SKM-1 treated with dmso at 0.1 percent for 144 hours (cell line): ENCODE data around the gene TTLL5.

Experiments
- DNase-seq: peaks from one replicate; lab custom pipeline; 2025; ENCODE audit not compliant: unreplicated experiment; lab: John Stamatoyannopoulos, UW

TTLL5 gene

DNA sequence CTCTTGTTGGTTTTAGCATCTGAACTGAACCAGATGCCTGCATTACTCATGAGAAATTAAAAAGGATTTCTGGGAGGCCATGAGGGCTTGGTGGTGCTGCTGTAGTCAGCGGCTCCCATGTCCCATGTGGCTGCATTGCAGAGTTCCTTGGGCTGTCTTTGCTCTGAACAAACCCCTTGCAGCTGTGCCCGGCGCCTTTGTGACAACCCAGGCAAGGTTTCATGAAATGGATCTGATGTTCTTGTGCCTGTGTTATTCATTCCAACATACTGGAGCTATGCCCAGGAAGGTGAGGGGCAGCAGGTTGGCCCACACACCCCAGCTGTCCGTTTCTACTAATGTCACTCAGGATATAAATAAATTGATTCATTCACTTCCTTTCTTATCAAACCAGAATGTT lies 280.0 kb downstream of the TTLL5 start:
- no peak for DNase-seq

DNA sequence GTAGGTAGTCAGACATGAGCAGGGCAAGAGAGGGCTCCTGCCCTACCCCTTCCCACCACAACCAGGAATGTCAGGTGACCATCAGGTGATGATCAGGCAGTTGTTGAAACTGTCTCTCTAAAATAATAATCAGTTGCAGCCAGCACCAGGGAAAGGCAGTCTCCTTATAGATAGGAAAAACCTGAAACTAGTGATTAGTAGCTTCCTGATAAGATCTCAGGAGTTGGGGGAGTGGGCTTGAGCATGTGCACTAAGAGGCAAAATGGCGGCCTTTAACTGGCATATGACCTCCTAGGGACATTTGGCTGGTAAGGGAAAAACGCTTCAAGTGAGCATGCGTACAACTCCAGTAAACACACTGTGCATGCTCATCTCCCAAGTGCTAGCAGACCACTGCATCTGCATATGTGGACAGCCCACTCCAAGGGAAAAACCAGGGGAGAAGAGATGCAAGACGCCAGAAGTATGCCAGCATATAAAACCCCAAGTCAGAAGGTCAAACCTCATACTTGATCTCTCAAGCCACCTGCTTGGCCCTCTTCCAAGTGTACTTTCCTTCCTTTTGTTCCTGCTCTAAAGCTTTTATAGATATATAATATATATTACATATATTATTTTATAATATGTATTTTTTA lies 283.7 kb downstream of the TTLL5 start:
- no peak for DNase-seq

- DNase-seq: no peak
These were observed 285.7 kb downstream of the TTLL5 start for GRCh38 chr14:75946785-75947184.

GRCh38 chr14:75952489-75952888 lies 291.4 kb downstream of the TTLL5 start:
- DNase-seq: no peak

GRCh38 chr14:75959031-75959430 lies 298.0 kb downstream of the TTLL5 start:
- no peak for DNase-seq

- DNase-seq: no peak
These were observed 299.2 kb downstream of the TTLL5 start for GRCh38 chr14:75960231-75960630.

DNA sequence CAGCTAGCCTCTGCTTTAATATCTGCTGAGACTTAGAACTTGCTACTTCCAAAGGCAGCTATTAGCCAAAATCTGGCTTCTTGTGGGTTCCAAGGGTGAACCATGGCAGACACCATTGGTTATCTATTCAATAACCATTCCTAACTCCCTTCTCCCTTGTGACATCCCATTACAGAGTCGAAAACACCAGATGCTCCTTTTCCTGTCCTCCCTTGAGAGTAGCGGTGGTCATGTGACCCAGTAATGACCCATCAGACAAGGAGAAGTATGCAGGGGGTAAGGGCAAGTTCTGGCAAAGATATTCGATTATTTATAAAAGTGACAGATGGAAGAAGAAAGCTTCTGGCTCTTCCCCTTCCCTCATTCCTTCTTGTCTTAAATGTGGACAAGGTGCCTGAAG lies 300.6 kb downstream of the TTLL5 start:
- DNase-seq: no peak

- DNase-seq: no peak
These were observed 306.8 kb downstream of the TTLL5 start for GRCh38 chr14:75967866-75968265.

GRCh38 chr14:75968456-75968855 lies 307.4 kb downstream of the TTLL5 start:
- no peak for DNase-seq

GRCh38 chr14:75969126-75969525 lies 308.1 kb downstream of the TTLL5 start:
- DNase-seq: no peak

GRCh38 chr14:75969891-75970290 lies 308.8 kb downstream of the TTLL5 start:
- DNase-seq: no peak

DNA sequence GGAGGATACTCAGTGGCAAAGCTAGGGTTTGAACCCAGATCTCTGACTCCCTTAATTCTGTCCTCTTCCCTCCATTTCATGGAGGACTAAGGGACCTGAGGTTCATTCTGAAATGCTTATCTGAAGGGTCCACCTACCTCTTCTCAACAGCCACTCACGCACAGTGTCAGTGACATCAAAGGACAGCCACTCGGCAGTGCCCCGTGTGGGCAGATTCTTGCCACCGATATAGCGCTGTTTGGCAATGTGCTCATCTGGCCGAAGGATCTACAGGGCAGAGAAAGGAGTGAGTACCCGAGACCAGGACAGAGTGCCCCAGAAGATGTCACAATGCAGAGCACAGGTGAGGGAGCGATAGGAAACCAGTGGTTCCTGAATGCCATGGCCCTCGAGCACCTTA lies 309.9 kb downstream of the TTLL5 start:
- DNase-seq: no peak

DNA sequence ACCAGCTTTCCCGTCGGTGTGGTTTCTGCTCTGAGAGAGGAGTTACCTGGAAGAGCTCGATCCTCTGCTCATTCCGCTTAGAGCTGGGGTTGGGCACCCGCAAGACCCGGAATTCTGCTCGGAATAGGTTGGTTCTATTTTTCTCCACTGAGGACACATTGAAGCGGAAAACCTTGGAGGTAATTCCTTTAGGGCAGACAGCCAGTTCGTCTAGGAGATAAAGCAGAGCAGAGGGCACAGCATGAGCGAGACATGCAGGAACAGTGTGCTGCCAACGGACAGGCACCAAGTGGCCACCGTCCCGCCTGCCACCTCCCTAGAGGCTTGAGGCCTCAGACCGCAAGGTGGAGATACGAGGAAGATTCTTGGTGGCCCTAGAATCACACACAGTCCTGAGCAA lies 310.5 kb downstream of the TTLL5 start:
- DNase-seq: no peak

- DNase-seq: no peak
These were observed 311.9 kb downstream of the TTLL5 start for GRCh38 chr14:75972801-75973421.

DNA sequence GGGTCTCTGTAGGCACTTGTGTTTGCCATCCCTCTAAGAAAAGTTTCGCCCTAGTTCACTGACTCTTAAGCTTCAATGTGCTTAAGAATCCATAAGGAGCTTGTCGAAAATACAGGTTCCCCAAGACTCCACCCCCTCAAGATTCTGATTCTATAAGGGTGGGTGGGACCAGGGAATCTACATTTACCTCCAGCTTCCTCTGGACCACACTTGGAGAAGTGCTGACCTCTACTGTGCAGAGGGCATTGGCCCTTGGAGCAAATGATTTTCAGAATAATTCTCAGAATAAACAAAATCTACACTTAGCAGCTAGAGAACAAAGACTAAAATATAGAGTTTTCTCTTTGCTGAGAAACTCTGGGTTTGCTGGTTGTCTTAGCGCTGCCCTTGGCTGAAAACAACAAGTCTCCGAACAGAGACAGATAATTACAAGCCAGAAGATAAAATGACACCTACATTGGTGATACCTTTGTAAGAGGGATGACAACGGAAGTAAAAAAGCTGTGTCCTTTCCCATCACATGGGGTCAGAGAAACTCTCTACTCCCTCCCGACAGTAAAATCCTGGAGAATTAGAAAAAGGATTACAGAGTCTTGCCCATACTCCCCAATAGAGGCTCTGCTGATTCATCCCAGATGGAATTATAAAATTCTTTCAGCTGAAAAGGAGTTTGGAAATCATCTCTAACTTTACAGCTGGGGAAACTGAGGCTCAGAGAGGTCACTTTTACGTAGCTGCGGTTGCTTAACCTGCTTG lies 316.0 kb downstream of the TTLL5 start:
- no peak for DNase-seq

DNA sequence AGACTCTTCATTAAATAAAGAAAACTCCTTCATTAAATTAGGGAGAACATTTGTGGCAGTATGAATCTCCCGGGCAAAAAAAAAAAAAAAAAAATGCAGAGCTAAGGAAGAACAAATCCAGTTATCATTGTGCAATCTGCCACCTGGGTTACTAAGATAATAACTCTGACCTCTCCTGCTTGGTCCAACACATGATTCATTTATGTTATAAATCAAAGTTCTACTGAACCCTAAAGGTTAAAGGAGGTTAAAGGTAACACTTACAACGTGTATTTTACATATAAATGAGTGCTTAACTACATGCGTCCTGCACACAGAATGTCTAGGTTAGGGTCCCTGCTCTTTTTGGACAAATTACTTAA lies 316.5 kb downstream of the TTLL5 start:
- no peak for DNase-seq

- DNase-seq: no peak
These were observed 317.2 kb downstream of the TTLL5 start for GRCh38 chr14:75978249-75978731.

- no peak for DNase-seq
These were observed 318.1 kb downstream of the TTLL5 start for GRCh38 chr14:75979071-75979571.

DNA sequence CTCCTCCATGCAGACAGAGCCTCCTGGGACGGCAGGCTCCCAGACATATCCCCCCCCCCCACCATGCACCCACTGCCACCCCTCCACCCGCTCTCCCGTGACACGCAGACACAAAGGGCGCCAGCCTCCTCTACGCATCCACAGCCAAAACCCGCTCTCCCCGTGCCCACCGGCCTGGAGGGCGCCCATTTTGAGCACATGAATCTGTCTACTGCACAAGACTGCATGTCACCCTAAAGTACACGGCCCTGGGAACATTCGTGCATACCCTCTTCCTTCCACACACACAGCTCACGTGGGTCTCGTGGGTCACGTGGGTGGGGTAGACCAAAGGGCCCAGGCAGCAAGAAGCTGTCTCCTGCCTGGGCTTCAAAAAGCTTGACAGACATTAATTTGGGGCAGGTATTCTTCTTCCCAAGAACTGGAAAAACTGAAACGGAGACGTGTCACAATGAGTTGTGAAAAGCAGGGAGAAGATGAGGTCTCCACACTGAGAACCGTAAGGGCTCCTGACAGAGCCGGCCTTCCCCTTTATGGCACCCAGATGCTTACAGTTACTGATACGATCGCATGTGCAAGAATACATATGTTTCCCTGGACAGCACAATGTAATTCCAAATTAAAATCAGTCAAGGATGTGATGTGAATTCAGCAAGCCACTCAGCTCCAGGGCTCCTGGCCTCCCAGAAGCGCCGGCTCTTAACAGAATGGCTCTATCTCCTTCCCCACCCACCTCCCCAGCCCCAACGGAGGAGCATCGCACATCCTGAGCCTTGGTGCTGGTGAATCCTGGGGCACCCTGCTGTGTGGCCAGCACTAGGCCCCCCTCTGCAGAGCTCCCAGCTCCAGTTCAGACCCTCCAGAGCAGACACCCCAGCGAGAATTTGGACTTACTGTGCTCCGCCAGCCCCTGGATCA lies 318.9 kb downstream of the TTLL5 start:
- no peak for DNase-seq

DNA sequence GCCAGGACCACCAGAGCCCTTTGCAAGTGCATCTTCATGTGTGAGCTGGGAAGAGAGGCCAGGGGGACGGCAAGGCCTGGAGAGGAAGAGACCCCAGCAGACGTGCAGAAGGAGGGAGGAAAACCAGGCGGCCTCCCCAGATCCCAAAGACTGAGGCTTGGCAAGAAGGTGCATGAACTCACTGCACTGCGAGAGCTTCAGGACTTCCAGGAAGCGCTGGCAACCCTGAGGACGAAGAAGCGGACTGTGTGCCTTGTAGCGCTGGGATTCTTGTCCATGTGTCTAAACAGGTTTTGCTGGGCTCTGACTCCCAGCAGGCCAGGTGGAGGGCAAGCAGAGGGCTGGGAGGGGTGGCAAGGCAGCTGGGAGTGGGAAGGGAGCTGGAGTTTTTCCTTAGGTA lies 319.8 kb downstream of the TTLL5 start:
- no peak for DNase-seq
